HG03378 (cell line): ENCODE measurements around the gene KRTAP9-8.
"Not testable (repeated sequence)": the region's sequence is repeated elsewhere in the genome, so short reads cannot be mapped to it uniquely, and the experiment has no call there.

ENCODE experiments used
- ATAC-seq: cut with Tn5 transposase; IDR thresholded peaks from one replicate; pipeline ENCODE4 v1.9.1; 2021; ENCODE audit warnings: mild to moderate bottlenecking, moderate library complexity; ENCODE audit not compliant: unreplicated experiment

KRTAP9-8 gene

GRCh38 chr17:41255381-41256290 lies 17.8 kb downstream of the KRTAP9-8 start, which contains the start of gene KRTAP9-9:
TSS of gene KRTAP9-9 (plus strand) at chr17:41255384.
- ATAC-seq, result not testable (repeated sequence)

DNA sequence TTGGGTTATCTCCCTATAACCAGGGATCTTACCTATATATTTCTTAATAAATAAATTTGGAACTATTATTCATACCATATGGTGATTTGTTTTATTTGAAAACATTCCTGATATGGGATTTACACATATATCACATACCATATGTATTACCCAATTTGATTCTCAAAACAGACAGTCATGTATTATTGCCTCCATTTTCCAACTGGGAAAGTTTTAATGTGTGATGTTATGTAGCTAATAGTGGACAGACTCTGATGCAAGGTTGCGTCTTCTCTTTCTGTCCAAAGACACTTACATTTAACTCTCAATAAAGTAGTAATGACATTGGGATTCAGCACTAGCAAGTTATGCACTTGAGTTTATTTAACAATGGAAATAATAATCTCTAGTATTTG lies 18.5 kb downstream of the KRTAP9-8 start:
- no peak for ATAC-seq

DNA sequence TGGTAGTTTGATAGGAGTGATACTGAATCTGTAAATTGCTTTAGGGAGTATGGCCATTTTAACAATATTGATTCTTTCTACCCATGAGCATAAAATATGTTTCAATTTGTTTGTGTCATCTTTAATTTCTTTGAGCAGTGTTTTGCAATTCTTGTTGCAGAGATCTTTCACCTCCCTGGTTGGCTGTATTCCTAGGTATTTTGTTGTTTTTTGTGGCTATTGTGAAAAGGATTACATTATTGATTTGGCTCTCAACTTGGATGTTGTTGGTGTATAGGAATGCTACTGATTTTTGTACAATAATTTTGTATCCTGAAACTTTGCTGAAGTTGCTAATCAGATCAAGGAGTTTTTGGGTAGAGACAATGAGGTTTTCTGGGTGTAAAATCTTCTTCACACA lies 20.6 kb downstream of the KRTAP9-8 start:
- ATAC-seq, result no peak

DNA sequence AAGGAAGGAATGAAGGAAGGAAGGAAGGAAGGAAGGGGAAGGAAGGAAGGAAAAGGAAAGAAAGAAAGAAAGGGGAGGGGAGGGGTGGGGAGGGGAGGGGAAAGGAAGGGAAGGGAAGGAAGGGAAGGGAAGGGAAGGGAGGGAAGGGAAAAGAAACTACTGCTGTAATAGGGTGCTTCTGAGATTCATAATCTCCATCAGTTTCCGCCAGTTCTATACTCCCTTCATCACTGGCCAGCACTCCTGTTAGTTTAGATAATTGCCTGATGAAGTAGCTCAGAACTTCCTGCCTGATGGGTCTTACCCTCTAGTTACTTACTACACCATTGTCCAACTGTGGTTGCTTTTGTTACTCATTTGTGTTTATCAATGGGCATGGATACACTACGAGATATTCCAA lies 25.4 kb downstream of the KRTAP9-8 start:
- ATAC-seq, result no peak

DNA sequence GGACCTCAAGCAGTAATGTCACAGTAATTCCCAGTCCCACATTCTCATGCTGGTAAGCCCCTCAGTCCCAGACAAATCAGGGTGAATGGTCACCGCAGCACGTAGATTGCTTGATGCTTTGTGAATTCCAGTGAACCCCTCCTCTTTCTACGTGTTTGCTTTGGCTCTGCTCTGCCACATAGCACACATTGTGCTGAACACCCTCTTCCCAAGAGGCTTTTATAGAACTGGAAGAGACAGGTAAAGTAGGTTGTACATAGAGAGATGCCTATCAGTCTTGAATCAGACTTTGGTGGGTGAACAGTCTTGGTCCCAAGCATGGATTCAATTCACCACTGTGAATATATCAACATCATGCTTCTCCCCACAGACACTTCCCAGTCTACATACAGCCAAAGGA lies 26.8 kb downstream of the KRTAP9-8 start:
- no peak for ATAC-seq

- no peak for ATAC-seq
These were observed 27.3 kb downstream of the KRTAP9-8 start, which contains the start of gene KRTAP9-6 for GRCh38 chr17:41265078-41265477. TSS of gene KRTAP9-6 (plus strand) at chr17:41265378. CDS start at chr17:41265378, 0 bp downstream.

- ATAC-seq, result no peak
These were observed 29.9 kb downstream of the KRTAP9-8 start for GRCh38 chr17:41267711-41268110.

DNA sequence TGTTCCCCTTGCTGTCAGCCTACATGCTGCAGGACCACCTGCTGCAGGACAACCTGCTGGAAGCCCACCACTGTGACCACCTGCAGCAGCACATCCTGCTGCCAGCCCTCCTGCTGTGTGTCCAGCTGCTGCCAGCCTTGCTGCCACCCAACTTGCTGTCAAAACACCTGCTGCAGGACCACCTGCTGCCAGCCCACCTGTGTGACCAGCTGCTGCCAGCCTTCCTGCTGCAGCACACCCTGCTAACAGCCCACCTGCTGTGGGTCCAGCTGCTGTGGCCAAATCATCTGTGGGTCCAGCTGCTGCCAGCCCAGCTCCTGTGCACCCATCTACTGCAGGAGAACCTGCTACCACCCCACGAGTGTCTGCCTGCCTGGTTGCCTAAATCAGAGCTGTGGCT lies 33.5 kb downstream of the KRTAP9-8 start:
- not testable (repeated sequence) for ATAC-seq

DNA sequence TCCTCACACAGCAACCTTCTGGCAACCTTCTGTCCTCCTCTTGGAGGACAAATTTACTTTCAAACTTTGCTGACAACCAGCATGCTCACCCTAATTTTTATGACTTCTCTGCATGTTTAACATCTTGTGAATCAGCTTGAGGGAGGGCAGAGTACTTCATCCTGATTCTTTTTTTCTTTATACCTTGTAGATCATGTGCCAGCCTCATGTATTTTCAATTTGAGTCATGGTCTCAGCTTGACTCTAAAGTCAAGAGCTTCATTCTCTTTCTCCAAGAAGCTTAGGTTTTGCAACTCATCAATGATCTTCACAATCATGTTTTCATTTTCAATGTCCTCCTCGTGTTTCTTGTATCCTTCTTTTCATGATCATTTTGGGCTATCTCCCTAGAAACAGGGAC lies 34.1 kb downstream of the KRTAP9-8 start:
- ATAC-seq, result no peak

DNA sequence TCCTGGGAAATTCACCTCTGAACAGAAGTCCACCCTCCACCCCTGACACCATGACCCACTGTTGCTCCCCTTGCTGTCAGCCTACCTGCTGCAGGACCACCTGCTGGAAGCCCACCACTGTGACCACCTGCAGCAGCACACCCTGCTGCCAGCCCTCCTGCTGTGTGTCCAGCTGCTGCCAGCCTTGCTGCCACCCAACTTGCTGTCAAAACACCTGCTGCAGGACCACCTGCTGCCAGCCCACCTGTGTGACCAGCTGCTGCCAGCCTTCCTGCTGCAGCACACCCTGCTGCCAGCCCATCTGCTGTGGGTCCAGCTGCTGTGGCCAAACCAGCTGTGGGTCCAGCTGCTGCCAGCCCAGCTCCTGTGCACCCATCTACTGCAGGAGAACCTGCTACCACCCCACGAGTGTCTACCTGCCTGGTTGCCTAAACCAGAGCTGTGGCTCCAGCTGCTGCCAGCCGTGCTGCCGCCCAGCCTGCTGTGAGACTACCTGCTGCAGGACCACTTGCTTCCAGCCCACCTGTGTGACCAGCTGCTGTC lies 37.9 kb downstream of the KRTAP9-8 start, which contains the start of gene KRTAP9-7:
Gene KRTAP9-7 (plus strand): TSS at position 51 of the 543 bp plus-strand sequence. CDS start 0 bp downstream, at position 51.
- not testable (repeated sequence) for ATAC-seq

GRCh38 chr17:41278176-41278955 lies 40.6 kb downstream of the KRTAP9-8 start:
- no peak for ATAC-seq

GRCh38 chr17:41284043-41284442 lies 46.2 kb downstream of the KRTAP9-8 start:
- ATAC-seq, result no peak

GRCh38 chr17:41284546-41284945 lies 46.7 kb downstream of the KRTAP9-8 start:
- no peak for ATAC-seq

- ATAC-seq, result no peak
These were observed 49.3 kb downstream of the KRTAP9-8 start for GRCh38 chr17:41287050-41287449.
